BLaER1 (cell line): ENCODE data around the gene SGSM2.

Experiments used
- H3K27ac ChIP-seq: shearing (Covaris generic); formaldehyde crosslinking; 2 replicates; pipeline ENCODE4 v1.8.1; 2022
- H3K27me3 ChIP-seq: shearing (Covaris generic); formaldehyde crosslinking; 2 replicates; pipeline ENCODE4 v1.8.1; 2022
- H3K36me3 ChIP-seq: shearing (Covaris generic); formaldehyde crosslinking; 2 replicates; pipeline ENCODE4 v1.8.1; 2022
- H3K4me1 ChIP-seq: shearing (Covaris generic); formaldehyde crosslinking; 2 replicates; pipeline ENCODE4 v1.8.1; 2022
- H3K4me2 ChIP-seq: shearing (Covaris generic); formaldehyde crosslinking; 2 replicates; pipeline ENCODE4 v1.8.1; 2022
- H3K4me3 ChIP-seq: shearing (Covaris generic); formaldehyde crosslinking; 2 replicates; pipeline ENCODE4 v1.8.1; 2022
- H3K9ac ChIP-seq: shearing (Covaris generic); formaldehyde crosslinking; 2 replicates; pipeline ENCODE4 v1.8.1; 2022
- H3K9me3 ChIP-seq: shearing (Covaris generic); formaldehyde crosslinking; 2 replicates; pipeline ENCODE4 v1.8.1; 2022
- H4K20me1 ChIP-seq: shearing (Covaris generic); formaldehyde crosslinking; 2 replicates; pipeline ENCODE4 v1.8.1; 2022
- Cebpa-rat ChIP-seq: shearing (Covaris generic); IDR thresholded peaks from 2 replicates; pipeline ENCODE4 v1.8.1; 2022

The SGSM2 gene

DNA sequence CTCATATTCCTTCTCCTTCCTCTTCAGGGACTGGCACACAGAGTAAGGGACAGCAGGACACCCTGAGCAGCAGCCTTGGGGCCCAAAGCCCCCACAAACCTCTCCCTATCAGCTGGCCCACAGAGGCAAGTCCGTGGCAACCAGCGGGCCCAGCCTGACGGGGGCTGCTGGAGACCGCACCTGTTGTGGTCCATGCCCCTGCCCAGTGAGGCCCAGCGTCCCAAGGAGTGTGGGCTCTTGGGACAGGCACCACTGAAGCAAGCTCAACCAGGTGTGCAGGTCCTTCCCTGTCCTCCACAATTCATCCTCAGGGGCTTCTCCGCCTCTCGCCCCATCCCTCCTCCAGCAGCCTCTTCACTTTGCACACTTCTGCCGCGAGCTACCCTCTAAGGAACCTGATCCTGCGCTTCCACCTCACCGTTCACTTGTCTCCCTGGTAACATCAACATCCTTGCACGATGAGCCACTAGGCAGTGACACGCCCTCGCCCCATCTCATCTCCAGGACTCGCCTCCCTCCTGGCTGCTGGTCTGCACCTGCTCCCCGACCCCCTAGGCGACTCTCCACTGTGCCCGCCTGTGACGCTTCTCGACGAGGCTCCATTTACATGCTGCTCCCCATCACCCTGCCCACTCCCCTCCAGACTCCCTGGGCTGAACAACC lies 50.9 kb downstream of the SGSM2 start:
- peaks cover 72% of the 10 kb centered on the region for H4K20me1 ChIP-seq
- 0 out of 2 replicates have a peak overlapping the region, but pooled peaks have one; percentile 14 for H3K9ac ChIP-seq
- TF ChIP-seq Cebpa-rat, result no peak
- H3K4me1 ChIP-seq, result peaks cover 46% of the 10 kb centered on the region
- peaks cover 61% of the 10 kb centered on the region for H3K36me3 ChIP-seq
- no peaks in the 10 kb centered on the region for H3K27me3 ChIP-seq
- H3K27ac ChIP-seq, result no peak overlapping the region
- no peak overlapping the region for H3K4me2 ChIP-seq
- no peak overlapping the region for H3K4me3 ChIP-seq
- H3K9me3 ChIP-seq, result no peaks in the 10 kb centered on the region

GRCh38 chr17:2388683-2389055 lies 51.4 kb downstream of the SGSM2 start:
- H3K4me1 ChIP-seq, result peaks cover 41% of the 10 kb centered on the region
- no peaks in the 10 kb centered on the region for H3K9me3 ChIP-seq
- H3K36me3 ChIP-seq, result peaks cover 56% of the 10 kb centered on the region
- 0 out of 2 replicates have a peak overlapping the region, but pooled peaks have one; percentile 14 for H3K9ac ChIP-seq
- H4K20me1 ChIP-seq, result peaks cover 67% of the 10 kb centered on the region
- TF ChIP-seq Cebpa-rat, result no peak
- H3K27me3 ChIP-seq, result no peaks in the 10 kb centered on the region
- no peak overlapping the region for H3K4me3 ChIP-seq
- no peak overlapping the region for H3K27ac ChIP-seq
- H3K4me2 ChIP-seq, result no peak overlapping the region

DNA sequence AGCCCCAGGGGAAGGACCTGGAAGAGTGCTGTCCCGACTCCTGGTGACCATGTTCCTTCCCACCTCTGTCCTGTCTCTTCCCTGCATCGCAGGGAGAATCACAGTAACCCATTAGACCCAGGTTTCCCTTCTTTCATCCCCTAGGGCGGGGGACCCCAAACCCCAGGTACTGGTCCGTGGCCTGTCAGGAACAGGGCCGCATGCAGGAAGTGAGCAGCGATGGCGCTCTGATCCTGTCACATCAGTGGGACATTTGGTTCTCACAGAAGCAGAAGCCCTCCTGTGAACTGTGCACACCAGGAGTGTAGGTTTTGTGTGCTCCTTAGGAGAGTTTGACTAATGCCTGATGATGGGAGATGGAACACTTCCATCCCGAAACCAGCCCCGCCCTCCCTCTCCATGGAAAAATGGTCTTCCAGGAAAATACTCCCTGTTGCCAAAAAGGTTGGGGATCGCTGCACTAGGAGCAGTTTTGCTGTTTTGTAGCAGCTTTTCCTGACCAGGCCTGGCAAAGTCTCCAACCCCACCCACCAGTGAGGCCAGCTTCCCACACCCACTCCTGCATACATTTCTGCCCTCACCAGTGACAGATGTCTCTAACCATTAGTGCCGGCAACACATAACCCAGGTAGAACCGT lies 53.0 kb downstream of the SGSM2 start:
- H3K9ac ChIP-seq, result peak overlapping the region; percentile 53
- H3K27ac ChIP-seq, result no peak overlapping the region
- H3K4me3 ChIP-seq, result no peak overlapping the region
- H3K4me1 ChIP-seq, result peaks cover 44% of the 10 kb centered on the region
- H3K4me2 ChIP-seq, result 0 out of 2 replicates have a peak overlapping the region, but pooled peaks have one; percentile 5
- H3K9me3 ChIP-seq, result no peaks in the 10 kb centered on the region
- H4K20me1 ChIP-seq, result peaks cover 77% of the 10 kb centered on the region
- TF ChIP-seq Cebpa-rat, result no peak
- no peaks in the 10 kb centered on the region for H3K27me3 ChIP-seq
- H3K36me3 ChIP-seq, result peaks cover 52% of the 10 kb centered on the region

GRCh38 chr17:2391597-2392251 lies 54.4 kb downstream of the SGSM2 start:
- Histone ChIP-seq H4K20me1 (peaks cover 81% of the 10 kb centered on the region), H3K27ac (peak overlapping the region; percentile 93), H3K4me1 (peaks cover 50% of the 10 kb centered on the region), H3K9ac (peak overlapping the region; percentile 79), H3K4me2 (peak overlapping the region; percentile 96), H3K9me3 (no peaks in the 10 kb centered on the region), H3K4me3 (peak overlapping the region; percentile 84), H3K36me3 (peaks cover 40% of the 10 kb centered on the region), H3K27me3 (no peaks in the 10 kb centered on the region)
- no peak for TF ChIP-seq Cebpa-rat

- Histone ChIP-seq H3K27ac (peak overlapping the region; percentile 93), H3K27me3 (no peaks in the 10 kb centered on the region), H3K36me3 (peaks cover 32% of the 10 kb centered on the region), H3K4me1 (peaks cover 56% of the 10 kb centered on the region), H3K4me2 (peak overlapping the region; percentile 96), H3K4me3 (peak overlapping the region; percentile 84), H4K20me1 (peaks cover 82% of the 10 kb centered on the region), H3K9ac (peak overlapping the region; percentile 87), H3K9me3 (no peaks in the 10 kb centered on the region)
- TF ChIP-seq Cebpa-rat, result peak; percentile 95
Observed at GRCh38 chr17:2392252-2393173, 55.2 kb downstream of the SGSM2 start.

GRCh38 chr17:2393174-2393953 lies 56.1 kb downstream of the SGSM2 start:
- peak overlapping the region; percentile 96 for H3K4me2 ChIP-seq
- H3K4me3 ChIP-seq, result peak overlapping the region; percentile 84
- peaks cover 65% of the 10 kb centered on the region for H3K4me1 ChIP-seq
- TF ChIP-seq Cebpa-rat, result no peak
- peak overlapping the region; percentile 93 for H3K27ac ChIP-seq
- H3K36me3 ChIP-seq, result peaks cover 23% of the 10 kb centered on the region
- H4K20me1 ChIP-seq, result peaks cover 82% of the 10 kb centered on the region
- peak overlapping the region; percentile 87 for H3K9ac ChIP-seq
- H3K9me3 ChIP-seq, result no peaks in the 10 kb centered on the region
- H3K27me3 ChIP-seq, result no peaks in the 10 kb centered on the region

GRCh38 chr17:2393954-2394749 lies 56.9 kb downstream of the SGSM2 start:
- Histone ChIP-seq H3K4me2 (peak overlapping the region; percentile 96), H3K36me3 (peaks cover 15% of the 10 kb centered on the region), H4K20me1 (peaks cover 80% of the 10 kb centered on the region), H3K4me1 (peaks cover 71% of the 10 kb centered on the region), H3K27me3 (no peaks in the 10 kb centered on the region), H3K9me3 (no peaks in the 10 kb centered on the region), H3K4me3 (peak overlapping the region; percentile 84), H3K27ac (peak overlapping the region; percentile 67), H3K9ac (peak overlapping the region; percentile 77)
- no peak for TF ChIP-seq Cebpa-rat

DNA sequence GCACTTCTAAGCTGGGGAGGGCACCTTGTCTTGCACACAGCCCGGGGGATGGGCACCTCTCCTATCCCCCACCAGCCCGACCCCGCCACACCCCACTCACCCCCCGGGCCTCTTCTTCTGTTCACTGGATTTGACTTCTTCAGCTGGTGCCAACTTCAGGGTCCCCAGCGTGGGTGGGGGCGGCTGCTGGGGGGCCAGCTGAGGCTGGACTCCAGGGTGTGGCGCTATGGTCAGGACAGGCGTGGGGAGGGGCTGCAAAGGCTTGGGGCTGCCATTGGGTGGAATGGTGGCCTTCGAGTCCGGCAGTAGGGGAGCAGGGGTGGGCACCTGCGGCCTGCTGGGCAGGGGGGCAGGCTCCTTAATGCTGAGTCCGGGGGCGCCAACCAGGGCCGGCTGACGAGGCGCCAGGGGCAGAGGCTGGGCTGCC lies 57.5 kb downstream of the SGSM2 start:
- peaks cover 10% of the 10 kb centered on the region for H3K36me3 ChIP-seq
- H4K20me1 ChIP-seq, result peaks cover 78% of the 10 kb centered on the region
- H3K9me3 ChIP-seq, result no peaks in the 10 kb centered on the region
- H3K27ac ChIP-seq, result peak overlapping the region; percentile 67
- no peaks in the 10 kb centered on the region for H3K27me3 ChIP-seq
- H3K4me3 ChIP-seq, result peak overlapping the region; percentile 84
- H3K4me2 ChIP-seq, result peak overlapping the region; percentile 96
- TF ChIP-seq Cebpa-rat, result no peak
- peaks cover 73% of the 10 kb centered on the region for H3K4me1 ChIP-seq
- peak overlapping the region; percentile 77; the same call in 1 of the 2 replicates for H3K9ac ChIP-seq
